Measurements from ENCODE around the gene TMEM220. TPM values are rescaled to one million over a fixed set of nuclear protein-coding genes. Genes with fewer than 3 reads are reported as not detected.

Gene TMEM220
- total RNA-seq, 1 experiment from 2014 or later: not detected

DNA sequence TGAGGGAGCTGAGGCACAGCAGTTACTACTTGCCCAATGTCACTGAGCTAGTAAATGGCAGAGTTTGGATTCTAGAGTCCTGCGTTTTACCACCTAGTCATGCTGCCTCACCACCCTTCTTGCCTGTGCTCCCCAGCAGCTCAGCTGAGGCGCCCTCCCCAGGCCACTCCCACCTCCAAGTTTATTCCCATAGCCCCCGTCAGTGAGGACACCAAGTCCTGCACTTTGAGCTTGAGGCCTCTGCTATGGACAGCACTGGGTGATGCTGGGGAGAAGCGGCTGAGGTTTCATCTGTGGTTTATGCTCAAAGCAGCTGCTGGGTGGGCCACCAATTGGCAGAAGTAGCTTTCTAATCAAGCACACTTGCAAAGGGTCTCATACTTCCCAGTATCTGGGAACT lies 37.4 kb upstream of the TMEM220 start:
- intact Hi-C loops (cut with micrococcal nuclease; ENCODE audit: unreplicated experiment): no loop called here
- Mint-ChIP-seq H3K4me1 (ENCODE audit: low read depth, unreplicated experiment) (no peaks in the 10 kb centered on the region), H3K9me3 (ENCODE audit: low read depth, unreplicated experiment) (peaks cover 3% of the 10 kb centered on the region), H3K27me3 (ENCODE audit: unreplicated experiment) (no peaks in the 10 kb centered on the region), H3K36me3 (ENCODE audit: insufficient read depth, unreplicated experiment) (no peaks in the 10 kb centered on the region), H3K4me3 (ENCODE audit: low read depth, unreplicated experiment) (no peak overlapping the region), H3K27ac (ENCODE audit: unreplicated experiment) (no peak overlapping the region)
- TF ChIP-seq, protein P1, sequence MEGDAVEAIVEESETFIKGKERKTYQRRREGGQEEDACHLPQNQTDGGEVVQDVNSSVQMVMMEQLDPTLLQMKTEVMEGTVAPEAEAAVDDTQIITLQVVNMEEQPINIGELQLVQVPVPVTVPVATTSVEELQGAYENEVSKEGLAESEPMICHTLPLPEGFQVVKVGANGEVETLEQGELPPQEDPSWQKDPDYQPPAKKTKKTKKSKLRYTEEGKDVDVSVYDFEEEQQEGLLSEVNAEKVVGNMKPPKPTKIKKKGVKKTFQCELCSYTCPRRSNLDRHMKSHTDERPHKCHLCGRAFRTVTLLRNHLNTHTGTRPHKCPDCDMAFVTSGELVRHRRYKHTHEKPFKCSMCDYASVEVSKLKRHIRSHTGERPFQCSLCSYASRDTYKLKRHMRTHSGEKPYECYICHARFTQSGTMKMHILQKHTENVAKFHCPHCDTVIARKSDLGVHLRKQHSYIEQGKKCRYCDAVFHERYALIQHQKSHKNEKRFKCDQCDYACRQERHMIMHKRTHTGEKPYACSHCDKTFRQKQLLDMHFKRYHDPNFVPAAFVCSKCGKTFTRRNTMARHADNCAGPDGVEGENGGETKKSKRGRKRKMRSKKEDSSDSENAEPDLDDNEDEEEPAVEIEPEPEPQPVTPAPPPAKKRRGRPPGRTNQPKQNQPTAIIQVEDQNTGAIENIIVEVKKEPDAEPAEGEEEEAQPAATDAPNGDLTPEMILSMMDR (IDR thresholded peaks at IDR 0.05; ENCODE audit: unreplicated experiment): no peak
- no TSS peak for BruUV-seq (replicated peaks)
- CTCF ChIA-PET: no interaction called here
- no peak for DNase-seq

DNA sequence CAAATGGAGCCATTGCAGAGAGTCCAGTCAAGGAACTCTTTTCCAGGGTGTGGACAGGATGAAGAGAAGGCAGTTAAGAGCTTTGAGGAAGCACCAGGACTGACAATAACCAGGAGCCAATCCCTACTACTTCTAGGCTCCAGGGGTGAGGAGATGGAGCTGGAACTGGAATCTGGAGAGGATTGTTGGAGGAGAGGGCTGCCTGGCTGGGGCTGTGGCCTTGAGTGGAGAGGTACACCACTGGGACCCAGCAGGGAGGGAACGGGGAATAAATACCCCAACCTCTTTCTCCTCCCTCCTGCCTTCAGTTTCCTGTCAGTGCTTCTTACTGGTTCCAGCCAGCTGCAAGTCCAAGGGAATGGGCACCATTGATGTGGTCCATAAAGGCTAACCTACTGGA lies 32.2 kb upstream of the TMEM220 start:
- peaks cover 11% of the 10 kb centered on the region for H3K27me3 Mint-ChIP-seq (ENCODE audit: unreplicated experiment)
- H3K9me3 Mint-ChIP-seq (ENCODE audit: low read depth, unreplicated experiment): no peaks in the 10 kb centered on the region
- DNase-seq: no peak
- H3K27ac Mint-ChIP-seq (ENCODE audit: unreplicated experiment): no peak overlapping the region
- TF ChIP-seq, protein P1 (IDR thresholded peaks at IDR 0.05; ENCODE audit: unreplicated experiment): no peak
- CTCF ChIA-PET: no interaction called here
- no TSS peak for BruUV-seq (replicated peaks)
- H3K36me3 Mint-ChIP-seq (ENCODE audit: insufficient read depth, unreplicated experiment): no peaks in the 10 kb centered on the region
- intact Hi-C loops (cut with micrococcal nuclease; ENCODE audit: unreplicated experiment): no loop called here
- no peak overlapping the region for H3K4me3 Mint-ChIP-seq (ENCODE audit: low read depth, unreplicated experiment)
- H3K4me1 Mint-ChIP-seq (ENCODE audit: low read depth, unreplicated experiment): no peaks in the 10 kb centered on the region

DNA sequence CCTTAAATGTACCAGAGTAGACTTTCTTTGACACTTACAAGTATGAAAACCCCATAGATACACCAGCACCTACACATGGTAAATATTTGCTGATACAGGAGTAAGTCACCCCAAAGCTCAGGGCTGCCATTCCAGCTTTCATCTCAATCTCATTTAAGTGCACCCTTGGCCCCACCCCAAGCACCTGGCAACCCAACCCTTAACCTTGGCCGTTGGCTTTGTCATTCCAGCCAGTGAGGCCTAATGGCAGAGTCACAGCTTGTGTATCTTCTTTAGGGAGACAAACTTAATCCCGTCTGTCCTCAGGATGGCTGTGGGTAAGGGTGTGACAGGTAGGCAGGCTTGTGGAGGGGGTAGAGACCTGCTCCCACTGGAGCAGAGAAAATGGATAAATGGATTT lies 31.5 kb upstream of the TMEM220 start:
- no TSS peak for BruUV-seq (replicated peaks)
- Mint-ChIP-seq H3K9me3 (ENCODE audit: low read depth, unreplicated experiment) (no peaks in the 10 kb centered on the region), H3K36me3 (ENCODE audit: insufficient read depth, unreplicated experiment) (no peaks in the 10 kb centered on the region), H3K4me1 (ENCODE audit: low read depth, unreplicated experiment) (no peaks in the 10 kb centered on the region), H3K4me3 (ENCODE audit: low read depth, unreplicated experiment) (no peak overlapping the region), H3K27ac (ENCODE audit: unreplicated experiment) (no peak overlapping the region), H3K27me3 (ENCODE audit: unreplicated experiment) (peaks cover 19% of the 10 kb centered on the region)
- TF ChIP-seq, protein P1 (IDR thresholded peaks at IDR 0.05; ENCODE audit: unreplicated experiment): no peak
- intact Hi-C loops (cut with micrococcal nuclease; ENCODE audit: unreplicated experiment): no loop called here
- CTCF ChIA-PET: no interaction called here
- no peak for DNase-seq

DNA sequence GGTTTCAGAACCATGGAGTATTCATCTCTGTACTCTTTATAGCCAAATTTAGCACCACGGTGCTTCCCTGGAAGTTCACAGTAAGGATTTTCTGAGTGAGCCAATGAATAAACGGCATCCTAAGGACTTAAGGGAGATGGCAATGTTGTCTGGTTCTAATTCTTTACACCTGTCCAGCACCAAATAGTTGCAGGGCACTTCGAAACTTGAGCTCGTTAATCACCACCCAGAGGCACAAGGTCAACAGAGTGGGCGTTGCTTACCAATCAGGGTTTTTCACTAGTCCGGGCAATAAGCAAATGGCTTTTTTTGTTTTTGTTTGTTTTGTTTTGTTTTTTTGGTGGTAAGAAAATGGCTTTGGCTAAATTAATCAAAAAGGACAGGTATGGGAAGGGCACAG lies 28.2 kb upstream of the TMEM220 start:
- CTCF ChIA-PET: no interaction called here
- intact Hi-C loops (cut with micrococcal nuclease; ENCODE audit: unreplicated experiment): no loop called here
- no TSS peak for BruUV-seq (replicated peaks)
- peaks cover 29% of the 10 kb centered on the region for H3K27me3 Mint-ChIP-seq (ENCODE audit: unreplicated experiment)
- no peak overlapping the region for H3K4me3 Mint-ChIP-seq (ENCODE audit: low read depth, unreplicated experiment)
- no peaks in the 10 kb centered on the region for H3K4me1 Mint-ChIP-seq (ENCODE audit: low read depth, unreplicated experiment)
- no peak for DNase-seq
- no peak overlapping the region for H3K27ac Mint-ChIP-seq (ENCODE audit: unreplicated experiment)
- TF ChIP-seq, protein P1 (IDR thresholded peaks at IDR 0.05; ENCODE audit: unreplicated experiment): no peak
- H3K9me3 Mint-ChIP-seq (ENCODE audit: low read depth, unreplicated experiment): no peaks in the 10 kb centered on the region
- no peaks in the 10 kb centered on the region for H3K36me3 Mint-ChIP-seq (ENCODE audit: insufficient read depth, unreplicated experiment)

DNA sequence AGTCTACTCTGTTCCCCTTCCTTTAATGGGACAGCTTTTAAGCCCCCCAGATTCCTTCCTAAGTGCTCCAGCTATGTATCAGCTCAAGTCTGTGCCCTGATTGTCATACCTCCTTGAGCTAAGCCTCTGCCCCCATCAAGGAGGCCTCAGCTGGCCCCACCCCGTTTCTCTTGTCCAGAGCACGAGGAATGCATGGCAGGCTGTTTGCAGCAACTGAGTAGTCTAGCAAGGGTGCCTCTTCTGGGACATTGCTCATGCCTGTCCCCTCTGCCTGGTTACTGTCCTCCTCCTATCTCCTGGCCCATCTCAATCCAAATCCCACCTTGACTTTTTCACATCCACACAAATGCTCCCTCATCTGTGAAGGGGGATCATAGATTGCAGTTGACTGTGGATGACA lies 27.8 kb upstream of the TMEM220 start:
- no TSS peak for BruUV-seq (replicated peaks)
- no peaks in the 10 kb centered on the region for H3K9me3 Mint-ChIP-seq (ENCODE audit: low read depth, unreplicated experiment)
- H3K4me3 Mint-ChIP-seq (ENCODE audit: low read depth, unreplicated experiment): no peak overlapping the region
- H3K27me3 Mint-ChIP-seq (ENCODE audit: unreplicated experiment): peaks cover 33% of the 10 kb centered on the region
- CTCF ChIA-PET: no interaction called here
- no peaks in the 10 kb centered on the region for H3K4me1 Mint-ChIP-seq (ENCODE audit: low read depth, unreplicated experiment)
- TF ChIP-seq, protein P1 (IDR thresholded peaks at IDR 0.05; ENCODE audit: unreplicated experiment): no peak
- no peak overlapping the region for H3K27ac Mint-ChIP-seq (ENCODE audit: unreplicated experiment)
- intact Hi-C loops (cut with micrococcal nuclease; ENCODE audit: unreplicated experiment): no loop called here
- DNase-seq: no peak
- H3K36me3 Mint-ChIP-seq (ENCODE audit: insufficient read depth, unreplicated experiment): no peaks in the 10 kb centered on the region
